H1 (cell line): ENCODE results near the gene WNT7A. TPM values are rescaled to one million over a fixed set of nuclear protein-coding genes. Genes with fewer than 3 reads are reported as not detected.

Experiments
- KDM5A ChIP-seq: fragments of 200-600 bp; IDR thresholded peaks from 2 replicates; pipeline ENCODE4 v1.7.1; 2012; ENCODE audit warnings: mild to moderate bottlenecking, low read length, inconsistent platforms, mixed read lengths
- NANOG ChIP-seq: IDR thresholded peaks from 2 replicates; pipeline ENCODE4 v1.6.1; 2011; ENCODE audit warnings: low read length, low read depth, mild to moderate bottlenecking, inconsistent platforms; ENCODE audit not compliant: insufficient read depth, poor library complexity, severe bottlenecking
- POU5F1 ChIP-seq: IDR thresholded peaks from 2 replicates; pipeline ENCODE4 v1.6.1; 2011; ENCODE audit warnings: low read depth, mild to moderate bottlenecking, low read length, moderate library complexity
- polyA plus RNA-seq, 7 experiments: library from polyadenylated mRNA; depleted of rRNA in 3 of 7; stranded (reverse) in 5 of 7; unstranded in 2 of 7; fragments of >200 nt in 5 of 7; fragments of 200-250 nt in 2 of 7; gene quantifications; 1 replicate in 5 of 7; 2 replicates in 1 of 7; 4 replicates in 1 of 7; pipeline versions ENCODE4 v1.2.1 to v1.2.3, GENCODE V29; 2011 to 2013; ENCODE audit warnings: missing spikeins in 2 of 7, mixed read lengths in 2 of 7
- total RNA-seq: library from RNA; stranded (reverse); fragmentation: NEBNext Ultra II Directional; extraction: Animal tissue kit (Norgen Biotek cat#: 25700); gene quantifications from 2 replicates; pipeline ENCODE4 v1.2.1, GENCODE V29; 2021
- TF ChIP-seq, protein P1 (sequence below): IDR thresholded peaks from 2 replicates; pipeline ENCODE4 v1.6.1; 2012; ENCODE audit warnings: inconsistent platforms

Gene WNT7A
- total and polyA plus RNA-seq, 2 of the 8 experiments (the other 6 are each of a cell fraction or from before 2014, with no cell fraction given), result 0.02 TPM; not detected in 1

DNA sequence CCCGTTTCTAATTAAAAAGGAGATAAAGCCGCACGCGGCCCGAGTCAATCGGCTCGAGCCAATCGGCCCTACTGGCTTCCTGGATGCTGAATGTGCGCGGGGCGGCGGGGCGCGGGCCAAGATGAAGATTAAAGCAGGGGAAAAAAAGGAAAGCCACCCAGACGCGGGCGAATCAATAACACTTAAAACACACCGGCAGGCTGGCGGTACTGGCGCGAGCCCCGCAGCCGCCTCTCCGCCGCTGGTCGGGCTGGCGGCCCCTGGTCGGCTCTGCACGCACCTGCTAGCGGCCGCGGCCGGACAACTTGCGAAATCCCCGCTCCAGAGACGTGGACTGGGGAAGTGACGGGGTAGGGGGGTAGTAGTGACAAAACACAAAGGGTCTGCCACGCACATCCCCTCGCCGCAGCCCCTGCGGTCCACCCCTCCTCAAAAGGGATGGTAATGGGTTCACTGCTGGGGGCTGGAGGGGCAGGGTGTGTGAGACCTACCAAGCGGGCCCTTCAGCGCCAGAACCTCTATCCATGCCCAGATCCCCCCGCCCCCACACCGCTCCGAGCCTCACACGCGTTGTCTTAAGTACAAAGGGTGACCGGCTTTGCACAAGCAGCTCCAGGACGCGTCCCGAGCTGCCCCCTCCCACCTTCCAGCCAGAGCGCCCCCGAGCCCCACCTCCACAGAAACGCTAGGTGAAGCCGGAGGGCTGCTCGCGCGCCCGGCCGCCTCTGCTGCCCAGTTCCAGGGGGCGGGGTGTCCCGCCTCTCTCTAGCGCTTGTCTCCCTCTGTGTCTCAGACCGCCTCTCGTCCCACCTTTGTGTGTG is 1.4 kb downstream of the WNT7A start (continued):
- TF ChIP-seq KDM5A (no peak), NANOG (no peak), POU5F1 (no peak)
- TF ChIP-seq, protein P1, sequence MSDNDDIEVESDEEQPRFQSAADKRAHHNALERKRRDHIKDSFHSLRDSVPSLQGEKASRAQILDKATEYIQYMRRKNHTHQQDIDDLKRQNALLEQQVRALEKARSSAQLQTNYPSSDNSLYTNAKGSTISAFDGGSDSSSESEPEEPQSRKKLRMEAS, result no peak
